CMK (cell line): ENCODE measurements around the gene INPP5A.
"Not testable (repeated sequence)": the region's sequence is repeated elsewhere in the genome, so short reads cannot be mapped to it uniquely, and the experiment has no call there.

ENCODE experiments used
- DNase-seq: peaks from one replicate; pipeline ENCODE4 v3.0.0-alpha.2; 2010; ENCODE audit warnings: low read depth

INPP5A gene

GRCh38 chr10:132728321-132728720 lies 190.7 kb downstream of the INPP5A start:
- DNase-seq = no peak

- DNase-seq = no peak
These were observed 191.2 kb downstream of the INPP5A start for GRCh38 chr10:132728741-132729140.

GRCh38 chr10:132729810-132730572 lies 192.4 kb downstream of the INPP5A start:
- no peak for DNase-seq

GRCh38 chr10:132730573-132730953 lies 193.0 kb downstream of the INPP5A start:
- DNase-seq = no peak

DNA sequence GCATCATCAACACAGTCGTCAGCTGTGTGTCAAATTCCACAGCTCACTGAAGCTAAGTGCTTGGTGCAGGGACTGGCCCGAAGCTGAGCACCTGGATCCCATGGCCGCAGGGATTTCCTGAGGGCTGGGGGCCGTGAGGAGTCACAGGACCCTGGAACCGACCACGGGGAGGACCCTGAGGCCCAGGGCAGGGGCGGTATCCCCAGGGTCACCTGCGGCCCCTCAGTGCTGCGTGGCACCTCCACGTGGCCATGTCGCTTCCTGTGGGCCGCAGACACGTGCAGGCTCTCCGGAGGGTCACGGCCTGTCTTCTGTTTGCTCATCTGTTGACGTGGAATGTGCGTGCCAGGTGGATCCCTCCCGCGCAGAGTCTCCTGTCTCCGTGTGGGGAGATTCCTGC lies 194.9 kb downstream of the INPP5A start:
- no peak for DNase-seq

GRCh38 chr10:132733926-132734325 lies 196.3 kb downstream of the INPP5A start:
- no peak for DNase-seq

GRCh38 chr10:132735341-132735775 lies 197.8 kb downstream of the INPP5A start:
- DNase-seq = no peak

GRCh38 chr10:132735923-132736391 lies 198.4 kb downstream of the INPP5A start:
- DNase-seq = no peak

GRCh38 chr10:132737390-132738048 lies 199.9 kb downstream of the INPP5A start:
- no peak for DNase-seq

DNA sequence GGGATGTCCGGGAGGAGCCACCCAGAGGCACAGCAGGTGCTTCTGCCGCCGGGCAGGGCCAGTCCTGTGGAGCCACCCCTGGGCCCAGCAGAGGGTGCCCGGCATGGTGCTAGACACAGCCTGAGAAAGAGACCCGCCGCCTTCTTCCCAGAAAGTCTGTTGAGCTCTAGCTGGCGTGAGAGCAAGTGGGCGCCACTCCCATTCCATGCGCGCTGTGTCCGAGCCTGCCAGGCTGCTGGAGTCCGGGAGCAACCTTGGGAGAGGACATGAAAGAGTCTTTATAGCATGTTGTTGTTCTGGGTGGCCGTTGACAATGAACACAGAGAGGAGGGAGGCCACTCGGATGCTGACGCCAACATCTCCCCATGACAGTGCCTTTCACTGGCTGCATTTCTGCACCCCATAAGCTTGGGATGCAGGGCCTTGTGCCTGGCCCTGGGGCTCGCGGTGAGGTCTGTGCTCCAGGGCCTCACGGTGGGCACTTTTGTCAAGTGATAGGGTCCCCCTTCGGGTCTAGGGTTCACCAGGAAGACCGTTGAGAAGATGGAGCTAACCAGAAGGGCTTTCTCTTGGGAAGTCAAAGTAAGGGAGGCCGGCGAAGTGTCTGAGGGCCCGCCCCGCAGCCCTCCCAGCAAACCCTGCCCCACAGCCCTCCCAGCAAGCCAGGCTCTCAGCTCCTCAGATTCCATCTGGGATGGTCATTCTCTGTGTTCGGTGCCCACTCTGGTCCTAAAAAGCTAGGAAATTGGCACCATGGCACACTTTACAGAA lies 201.1 kb downstream of the INPP5A start:
- no peak for DNase-seq

DNA sequence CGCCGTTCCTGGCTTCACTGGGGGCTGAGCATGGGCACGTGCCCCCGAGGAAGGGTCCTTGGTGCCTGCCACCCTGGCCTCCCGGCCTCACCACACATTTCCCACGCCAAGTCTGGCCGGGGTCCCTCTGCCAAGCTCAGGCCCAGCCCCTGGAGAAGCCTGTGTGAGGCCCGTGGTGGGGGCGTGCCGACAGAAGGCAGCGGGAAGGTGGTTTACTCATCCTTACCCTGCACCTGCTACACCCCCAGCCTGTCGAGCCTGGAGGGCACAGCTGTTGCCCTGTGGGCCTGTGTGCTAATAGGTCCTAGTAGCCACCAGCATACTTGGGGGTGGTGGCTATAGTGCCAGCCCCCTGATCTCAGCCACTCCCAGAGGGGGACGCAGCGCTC lies 201.6 kb downstream of the INPP5A start:
- no peak for DNase-seq

GRCh38 chr10:132740588-132740987 lies 203.0 kb downstream of the INPP5A start:
- DNase-seq = no peak

- no peak for DNase-seq
These were observed 204.7 kb downstream of the INPP5A start for GRCh38 chr10:132742167-132742836.

GRCh38 chr10:132742837-132743194 lies 205.2 kb downstream of the INPP5A start:
- no peak for DNase-seq

GRCh38 chr10:132743196-132743924 lies 205.8 kb downstream of the INPP5A start:
- DNase-seq = not testable (repeated sequence)

DNA sequence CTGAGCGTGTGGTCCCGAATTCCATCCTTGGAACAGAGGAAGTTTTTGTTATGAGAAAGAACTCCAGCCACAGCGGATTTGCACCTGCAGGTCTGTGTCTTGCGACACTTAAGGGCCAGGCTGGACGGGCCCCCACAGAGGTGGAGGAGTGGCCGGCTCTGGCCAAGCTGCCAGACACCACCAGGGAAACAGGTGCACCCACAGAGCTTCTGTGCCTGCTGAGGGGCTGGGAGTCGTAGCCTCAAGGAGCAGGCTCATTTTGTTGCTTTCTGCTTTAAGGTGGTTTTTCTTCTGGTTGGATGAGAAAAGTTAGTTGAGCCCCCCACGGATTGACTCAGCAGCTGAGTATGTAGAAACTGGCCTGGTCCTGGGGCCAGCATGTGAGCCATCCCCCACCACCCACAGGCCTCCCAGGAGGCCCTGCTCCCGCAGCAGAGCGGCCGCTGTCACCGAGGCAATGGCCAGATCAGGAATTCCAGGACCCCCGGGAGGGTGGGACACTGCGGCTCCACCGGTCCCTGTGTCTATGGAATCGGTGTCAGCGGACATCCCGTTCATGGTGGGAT lies 206.4 kb downstream of the INPP5A start:
- no peak for DNase-seq

- no peak for DNase-seq
These were observed 207.3 kb downstream of the INPP5A start for GRCh38 chr10:132744839-132745238.

DNA sequence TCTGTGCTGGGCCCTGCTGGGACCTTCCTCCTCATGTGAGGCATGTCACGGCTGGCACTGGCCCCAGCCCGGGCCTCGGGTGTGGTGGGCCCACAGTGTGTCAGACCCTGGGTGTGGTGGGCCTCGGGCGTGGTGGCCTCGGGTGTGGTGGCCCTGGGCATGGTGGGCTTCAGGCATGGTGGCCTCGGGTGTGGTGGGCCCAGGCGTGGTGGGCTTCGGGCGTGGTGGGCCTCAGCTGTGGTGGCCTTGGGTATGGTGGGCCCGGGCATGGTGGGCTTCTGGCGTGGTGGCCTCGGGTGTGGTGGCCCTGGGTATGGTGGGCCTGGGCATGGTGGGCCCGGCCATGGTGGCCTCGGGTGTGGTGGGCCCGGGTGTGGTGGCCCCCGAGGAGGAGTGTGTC lies 207.9 kb downstream of the INPP5A start:
- no peak for DNase-seq

DNA sequence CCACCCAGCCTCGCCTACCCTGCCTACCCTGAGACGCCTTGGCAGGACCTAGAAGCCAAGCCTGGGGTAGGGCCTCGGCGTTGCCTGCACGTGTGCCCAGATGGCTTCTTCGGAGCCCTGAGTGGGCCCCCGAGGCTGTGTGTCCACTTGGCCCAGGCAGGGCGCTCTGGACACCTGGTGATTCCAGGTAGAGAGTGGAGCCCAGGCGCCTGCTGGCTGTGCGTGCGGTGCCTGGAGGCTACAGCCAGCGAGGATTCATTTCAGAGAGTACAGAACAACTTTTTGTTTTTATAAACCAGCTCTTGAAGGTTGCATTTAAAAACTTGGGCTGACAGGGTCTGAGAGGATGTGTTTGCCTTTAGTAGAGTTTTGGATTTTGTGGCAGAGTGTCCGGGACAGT lies 208.4 kb downstream of the INPP5A start:
- no peak for DNase-seq

GRCh38 chr10:132746386-132746785 lies 208.8 kb downstream of the INPP5A start:
- no peak for DNase-seq
